ENCODE measurements around the gene TUBB.
A peak's percentile ranks its signal among the peaks of the same experiment; 100 is the strongest.
"Not testable (repeated sequence)": the region's sequence is repeated elsewhere in the genome, so short reads cannot be mapped to it uniquely, and the experiment has no call there.

Gene TUBB

GRCh38 chr6:30756405-30757003 lies 36.4 kb downstream of the TUBB start:
- not testable (repeated sequence) for DNase-seq (ENCODE audit: insufficient read length, low spot score); FAIRE-seq

GRCh38 chr6:30757261-30757904 lies 37.2 kb downstream of the TUBB start:
- FAIRE-seq (no peak), DNase-seq (ENCODE audit: insufficient read length, low spot score) (no peak)

- peak; percentile 74 for FAIRE-seq
Observed at GRCh38 chr6:30759575-30760239, 39.6 kb downstream of the TUBB start.

GRCh38 chr6:30760549-30760948 lies 40.4 kb downstream of the TUBB start:
- no peak for FAIRE-seq
- no peak for DNase-seq (ENCODE audit: insufficient read length, low spot score)

More at GRCh38 chr6:30759575-30760239, 39.6 kb downstream of the TUBB start:
- peak; percentile 85 for DNase-seq (ENCODE audit: insufficient read length, low spot score)

- FAIRE-seq (no peak), DNase-seq (ENCODE audit: insufficient read length, low spot score) (no peak)
Observed at GRCh38 chr6:30761791-30762429, 41.8 kb downstream of the TUBB start.

- no peak for DNase-seq (ENCODE audit: insufficient read length, low spot score)
- no peak for FAIRE-seq
Observed at GRCh38 chr6:30763155-30763617, 43.0 kb downstream of the TUBB start.

GRCh38 chr6:30763618-30764489 lies 43.7 kb downstream of the TUBB start:
- FAIRE-seq (no peak), DNase-seq (ENCODE audit: insufficient read length, low spot score) (no peak)

GRCh38 chr6:30764490-30765043 lies 44.4 kb downstream of the TUBB start:
- not testable (repeated sequence) for FAIRE-seq; DNase-seq (ENCODE audit: insufficient read length, low spot score)

- DNase-seq (ENCODE audit: insufficient read length, low spot score); FAIRE-seq: not testable (repeated sequence)
Observed at GRCh38 chr6:30765495-30765894, 45.3 kb downstream of the TUBB start.

- FAIRE-seq (no peak), DNase-seq (ENCODE audit: insufficient read length, low spot score) (no peak)
Observed at GRCh38 chr6:30766461-30767157, 46.5 kb downstream of the TUBB start.

GRCh38 chr6:30767158-30767943 lies 47.2 kb downstream of the TUBB start:
- FAIRE-seq (no peak), DNase-seq (ENCODE audit: insufficient read length, low spot score) (no peak)

- no peak for FAIRE-seq
- DNase-seq (ENCODE audit: insufficient read length, low spot score) = no peak
Observed at GRCh38 chr6:30767944-30768301, 47.8 kb downstream of the TUBB start.

- FAIRE-seq (no peak), DNase-seq (ENCODE audit: insufficient read length, low spot score) (no peak)
Observed at GRCh38 chr6:30768634-30769087, 48.5 kb downstream of the TUBB start.

- no peak for FAIRE-seq
- peak; percentile 93 for DNase-seq (ENCODE audit: insufficient read length, low spot score)
Observed at GRCh38 chr6:30769088-30769852, 49.1 kb downstream of the TUBB start.

- FAIRE-seq (no peak), DNase-seq (ENCODE audit: insufficient read length, low spot score) (no peak)
Observed at GRCh38 chr6:30769853-30770524, 49.8 kb downstream of the TUBB start.

GRCh38 chr6:30770592-30770991 lies 50.4 kb downstream of the TUBB start:
- FAIRE-seq = no peak

GRCh38 chr6:30774701-30775100 lies 54.5 kb downstream of the TUBB start:
- FAIRE-seq (no peak), DNase-seq (ENCODE audit: insufficient read length, low spot score) (no peak)

More at GRCh38 chr6:30770592-30770991, 50.4 kb downstream of the TUBB start:
- DNase-seq (ENCODE audit: insufficient read length, low spot score) = no peak
